Measurements from ENCODE around the gene TREM2.

TREM2 gene

DNA sequence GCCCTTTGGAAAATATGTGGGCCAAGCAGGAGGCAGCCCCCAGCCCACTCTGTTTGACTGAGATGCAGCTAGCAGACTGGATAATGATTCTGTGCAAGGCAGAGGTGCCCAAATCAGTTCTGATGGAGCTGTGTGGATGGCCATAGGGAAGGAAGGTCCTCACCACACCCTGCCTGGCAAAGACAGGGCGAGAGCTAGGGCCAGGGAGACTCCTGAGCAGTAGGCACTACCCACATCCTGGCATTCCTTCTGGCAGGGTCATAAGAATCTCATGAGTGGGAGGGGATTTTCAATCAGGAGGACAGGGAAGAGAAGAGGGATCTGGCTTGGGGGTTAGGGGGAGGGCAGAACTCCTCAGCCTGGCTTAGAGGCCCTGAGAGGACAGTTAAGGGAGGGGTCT is 18.6 kb upstream of the TREM2 start:
- H3K4me3 ChIP-seq (ENCODE audit: low read depth, low read length), result no peak overlapping the region
- TF ChIP-seq, protein P1, sequence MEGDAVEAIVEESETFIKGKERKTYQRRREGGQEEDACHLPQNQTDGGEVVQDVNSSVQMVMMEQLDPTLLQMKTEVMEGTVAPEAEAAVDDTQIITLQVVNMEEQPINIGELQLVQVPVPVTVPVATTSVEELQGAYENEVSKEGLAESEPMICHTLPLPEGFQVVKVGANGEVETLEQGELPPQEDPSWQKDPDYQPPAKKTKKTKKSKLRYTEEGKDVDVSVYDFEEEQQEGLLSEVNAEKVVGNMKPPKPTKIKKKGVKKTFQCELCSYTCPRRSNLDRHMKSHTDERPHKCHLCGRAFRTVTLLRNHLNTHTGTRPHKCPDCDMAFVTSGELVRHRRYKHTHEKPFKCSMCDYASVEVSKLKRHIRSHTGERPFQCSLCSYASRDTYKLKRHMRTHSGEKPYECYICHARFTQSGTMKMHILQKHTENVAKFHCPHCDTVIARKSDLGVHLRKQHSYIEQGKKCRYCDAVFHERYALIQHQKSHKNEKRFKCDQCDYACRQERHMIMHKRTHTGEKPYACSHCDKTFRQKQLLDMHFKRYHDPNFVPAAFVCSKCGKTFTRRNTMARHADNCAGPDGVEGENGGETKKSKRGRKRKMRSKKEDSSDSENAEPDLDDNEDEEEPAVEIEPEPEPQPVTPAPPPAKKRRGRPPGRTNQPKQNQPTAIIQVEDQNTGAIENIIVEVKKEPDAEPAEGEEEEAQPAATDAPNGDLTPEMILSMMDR (IDR thresholded peaks at IDR 0.05; ENCODE audit: low read depth, low read length), result no peak

DNA sequence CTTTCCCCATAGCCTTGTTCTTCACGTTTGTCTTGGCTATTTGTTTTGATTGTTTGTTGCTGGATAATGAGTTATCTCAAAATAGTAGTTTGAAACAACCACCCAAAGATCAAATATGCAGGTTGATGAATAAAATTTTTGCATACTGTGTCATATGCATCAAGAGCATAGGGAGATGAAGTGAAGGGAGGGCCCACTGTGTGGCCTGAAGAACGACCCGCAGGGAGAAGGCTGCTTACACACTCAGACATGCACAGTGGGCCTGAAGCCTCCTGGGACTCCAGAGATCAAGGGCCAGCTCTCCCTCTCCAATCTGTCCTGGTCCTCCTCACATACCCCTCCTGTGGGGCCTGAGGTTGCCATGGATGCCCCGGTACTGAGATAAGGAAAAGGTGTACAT is 16.2 kb upstream of the TREM2 start:
- no peak overlapping the region for H3K4me3 ChIP-seq (ENCODE audit: low read depth, low read length)
- TF ChIP-seq, protein P1 (IDR thresholded peaks at IDR 0.05; ENCODE audit: low read depth, low read length), result no peak

DNA sequence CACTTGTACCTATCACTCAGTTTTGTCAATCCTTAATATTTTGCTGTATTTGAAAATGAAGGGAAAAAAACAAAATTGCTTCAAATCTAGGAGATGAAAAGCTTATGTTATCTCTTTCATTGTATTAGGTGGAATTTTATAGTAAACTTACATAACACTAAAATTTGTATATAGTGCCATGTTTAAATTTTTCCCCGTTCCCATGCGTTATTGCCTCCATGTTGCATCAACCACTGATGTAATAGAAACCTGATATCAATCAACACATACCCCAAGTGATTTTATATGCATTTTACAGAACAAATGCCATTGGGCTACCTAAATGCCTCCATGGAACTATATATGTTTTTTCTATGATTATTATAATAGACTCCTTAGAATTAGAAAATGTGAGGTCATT is 14.8 kb upstream of the TREM2 start:
- H3K4me3 ChIP-seq (ENCODE audit: low read depth, low read length), result no peak overlapping the region
- TF ChIP-seq, protein P1 (IDR thresholded peaks at IDR 0.05; ENCODE audit: low read depth, low read length), result no peak

DNA sequence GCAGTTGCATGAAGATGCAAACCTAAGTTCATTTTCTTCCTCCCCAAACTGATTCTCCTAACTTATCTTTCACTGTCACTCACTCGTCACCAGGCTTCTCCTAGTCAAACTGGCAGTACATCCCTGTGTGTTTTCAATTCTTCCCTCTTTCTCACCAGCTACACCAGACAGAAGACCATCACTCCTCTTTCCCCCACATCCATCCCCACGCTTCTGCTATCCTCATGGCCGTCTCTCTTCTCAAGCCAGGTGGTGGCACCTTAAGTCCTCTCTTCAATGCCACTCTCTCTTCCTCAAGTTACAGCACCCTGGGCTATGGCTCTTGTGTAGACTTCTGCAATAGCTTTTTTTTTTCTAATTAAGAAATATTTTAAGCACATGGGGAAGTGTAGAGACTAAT is 14.4 kb upstream of the TREM2 start:
- H3K4me3 ChIP-seq (ENCODE audit: low read depth, low read length), result no peak overlapping the region
- TF ChIP-seq, protein P1 (IDR thresholded peaks at IDR 0.05; ENCODE audit: low read depth, low read length), result no peak

DNA sequence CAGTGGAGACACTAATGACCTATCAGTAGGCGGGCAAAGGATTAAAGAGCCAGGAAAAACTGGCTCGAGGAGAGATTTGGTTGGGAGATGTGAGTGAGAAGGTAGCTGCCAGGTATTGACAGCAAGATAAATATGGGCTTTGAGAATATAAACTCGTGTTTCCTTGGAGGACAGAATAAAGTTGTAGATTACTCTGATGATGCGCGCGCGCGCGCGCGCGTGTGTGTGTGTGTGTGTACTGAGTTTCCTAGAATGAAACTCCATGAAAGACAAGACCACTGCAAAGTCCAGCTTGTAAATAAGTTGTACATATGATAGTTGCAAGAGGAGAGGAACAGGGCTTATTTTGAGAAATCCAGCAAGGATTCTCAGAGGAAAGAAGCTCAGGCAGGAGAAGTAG is 13.3 kb upstream of the TREM2 start:
- no peak overlapping the region for H3K4me3 ChIP-seq (ENCODE audit: low read depth, low read length)
- TF ChIP-seq, protein P1 (IDR thresholded peaks at IDR 0.05; ENCODE audit: low read depth, low read length), result no peak

DNA sequence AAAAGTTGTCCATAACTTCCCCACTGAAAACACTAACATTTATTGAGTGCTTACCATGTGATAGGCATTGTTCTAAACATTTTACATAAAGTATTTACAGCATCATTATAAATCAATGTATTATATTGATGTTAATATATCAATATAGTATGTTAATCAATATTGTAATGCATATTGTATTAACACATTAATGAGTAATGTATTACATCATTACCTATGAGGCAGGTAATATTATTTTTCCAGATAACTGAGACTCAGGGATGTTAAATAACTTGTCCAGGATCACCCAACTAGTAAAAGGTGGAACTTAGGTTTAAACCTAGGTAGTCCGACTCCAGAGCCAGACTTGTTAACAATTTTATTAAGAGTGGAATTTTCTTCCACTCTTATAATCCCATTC is 12.2 kb upstream of the TREM2 start:
- TF ChIP-seq, protein P1 (IDR thresholded peaks at IDR 0.05; ENCODE audit: low read depth, low read length), result no peak
- no peak overlapping the region for H3K4me3 ChIP-seq (ENCODE audit: low read depth, low read length)

DNA sequence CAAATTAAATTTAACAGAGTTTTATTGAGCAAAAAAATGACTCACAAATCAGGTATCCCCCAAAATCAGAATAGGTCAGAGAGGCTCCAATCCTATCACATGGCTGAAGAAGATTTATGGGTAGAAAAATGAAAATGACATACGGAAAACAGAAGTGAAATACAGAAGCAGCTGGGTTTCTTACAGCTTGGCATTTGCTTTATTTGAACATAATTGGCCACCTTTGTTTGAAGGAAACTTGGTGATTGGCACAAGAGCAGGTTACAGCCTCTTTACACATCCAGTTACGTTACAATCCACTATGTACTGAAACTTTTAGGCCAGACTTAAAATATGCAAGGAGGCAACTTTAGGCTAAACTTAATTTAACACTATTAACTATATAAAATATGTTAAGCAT is 11.7 kb upstream of the TREM2 start:
- TF ChIP-seq, protein P1 (IDR thresholded peaks at IDR 0.05; ENCODE audit: low read depth, low read length), result no peak

More for the DNA sequence above, 11.7 kb upstream of the TREM2 start:
- H3K4me3 ChIP-seq (ENCODE audit: low read depth, low read length), result no peak overlapping the region

Measured in WI38 (cell line).